Right lobe of liver (tissue), 6 donors: ENCODE results near the gene NSRP1. TPM values are rescaled to one million over a fixed set of nuclear protein-coding genes. Genes with fewer than 3 reads are reported as not detected.

Source experiments
- ATAC-seq, 4 donors: fragments of 200-7000 bp; cut with Tn5 transposase; one replicate each; pipeline ENCODE4 v1.9.1; 2020; ENCODE audit warnings: mild to moderate bottlenecking in 4 of 4, moderate library complexity in 4 of 4
- DNase-seq, 3 donors: peaks; one replicate each; pipeline ENCODE4 v3.0.0-alpha.2; 2020
- H3K27ac ChIP-seq, 3 donors: fragments of 200-600 bp; one replicate each; pipeline ENCODE4 v1.8.0; 2022
- H3K27me3 ChIP-seq, 2 donors: fragments of 200-600 bp; one replicate each; pipeline ENCODE4 v1.8.0; 2022
- H3K36me3 ChIP-seq, 4 donors: fragments of 200-600 bp; sonication (generic) in 1 of 4; one replicate each; pipeline versions ENCODE4 v1.5.1 to v1.8.0; 2017 to 2022; ENCODE audit warnings: control low read depth in 1 of 4
- H3K4me1 ChIP-seq, 4 donors: fragments of 200-600 bp; sonication (generic) in 1 of 4; one replicate each; pipeline versions ENCODE4 v1.5.1 to v1.8.0; 2017 to 2022; ENCODE audit warnings: control low read depth in 1 of 4
- H3K4me3 ChIP-seq, 3 donors: fragments of 200-600 bp; one replicate each; pipeline ENCODE4 v1.8.0; 2022
- H3K9me3 ChIP-seq, 4 donors: fragments of 200-600 bp; sonication (generic) in 1 of 4; one replicate each; pipeline versions ENCODE4 v1.5.1 to v1.8.0; 2017 to 2022; ENCODE audit warnings: control low read depth in 1 of 4
- POLR2A ChIP-seq: fragments of 450-650 bp; IDR thresholded peaks from one replicate; pipeline ENCODE4 v1.6.1; 2017; ENCODE audit warnings: antibody characterized with exemption, mild to moderate bottlenecking
- WGBS: methylation state at CpG from one replicate; pipeline ENCODE4 v1.1.6; 2018; ENCODE audit warnings: low coverage, low lambda C conversion rate; ENCODE audit not compliant: insufficient coverage; ENCODE audit errors: missing lambda C conversion rate; 5-methylcytosine and 5-hydroxymethylcytosine counted together
- intact Hi-C, 2 donors: fragments of 100-400 bp; cut with DNase I; formaldehyde crosslinking; loops; one replicate each; pipeline versions ENCODE4 v1.11.2 to v1.14.1; 2022
- total RNA-seq, 6 experiments: library from RNA; depleted of rRNA in 2 of 6; stranded (reverse); fragments of >200 nt in 2 of 6; fragmentation: NEBNext Ultra II Directional in 3 of 6; extraction: Animal tissue kit (Norgen Biotek cat#: 25700) in 3 of 6; gene quantifications; one replicate each; pipeline versions ENCODE4 v1.1.0 to v1.2.4, GENCODE V29; 2016 to 2023
- TF ChIP-seq, protein P1 (sequence below), 4 donors: fragments of 200-600 bp in 3 of 4; fragments of 450-650 bp in 1 of 4; IDR thresholded peaks; one replicate each; pipeline versions ENCODE4 v1.5.1 to v1.8.0; 2016 to 2022; ENCODE audit warnings: antibody characterized with exemption in 4 of 4, mild to moderate bottlenecking in 2 of 4
- donor health status: DM: no; HTN: yes; CAD: no.
- donor health status: DM: no; HTN: no; CAD: no.
- donor health status: DM: no; HTN: no; CAD: no.
- donor health status: DM: no; HTN: yes; CAD: no.
- donor health status: DM: no; HTN: yes; CAD: no.

NSRP1 gene
- total RNA-seq, 6 experiments from 2014 or later: 5.8 to 11.7 (median 8.1) TPM

DNA sequence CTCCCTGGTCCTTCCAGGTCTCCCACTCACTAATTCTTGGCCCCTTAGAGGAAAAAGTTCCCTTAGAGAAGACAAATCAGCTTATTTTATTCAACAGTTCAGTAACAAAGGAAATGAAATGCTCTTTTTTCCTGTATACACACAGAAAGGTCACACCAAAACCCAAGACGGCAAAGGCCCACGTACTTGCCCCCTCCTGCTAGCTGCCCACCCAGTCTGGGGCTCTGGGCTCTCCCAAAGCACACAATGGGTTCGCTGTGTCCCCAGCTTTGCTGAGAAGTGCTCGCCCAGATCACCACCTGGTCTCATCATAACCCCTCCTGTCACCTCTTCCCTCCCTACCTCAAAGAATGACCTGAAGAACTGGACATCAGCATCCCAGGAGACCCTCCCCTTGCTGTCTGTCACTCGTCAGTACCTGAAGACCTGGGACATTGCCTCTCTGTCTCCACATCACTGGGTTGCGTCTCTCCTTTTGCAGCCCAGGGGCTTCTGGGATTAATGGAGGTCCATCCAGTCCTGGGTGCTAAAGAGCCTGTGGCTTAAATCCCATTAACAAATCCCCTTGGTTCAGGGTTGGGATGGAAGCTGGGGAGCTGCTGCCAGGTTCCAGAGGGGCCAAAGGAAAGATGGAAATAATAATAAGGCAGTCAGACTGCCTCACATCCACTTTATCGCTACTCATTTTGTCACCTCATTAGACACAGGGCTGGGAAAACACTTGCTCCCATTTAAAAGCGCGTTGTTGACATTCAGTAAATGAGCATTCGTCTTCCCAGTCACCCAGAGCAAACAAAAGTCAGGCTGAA is 115.6 kb downstream of the NSRP1 start:
- Histone ChIP-seq H3K4me1 (peaks cover 0 to 12% (median 0%) of the 10 kb centered on the region in 4 donors), H3K36me3 (no peaks in the 10 kb centered on the region), H3K9me3 (no peaks in the 10 kb centered on the region), H3K4me3 (no peak overlapping the region), H3K27me3 (no peaks in the 10 kb centered on the region), H3K27ac (no peak overlapping the region)
- DNase-seq (no peak), ATAC-seq (no peak)
- no peak for TF ChIP-seq POLR2A
- TF ChIP-seq, protein P1, sequence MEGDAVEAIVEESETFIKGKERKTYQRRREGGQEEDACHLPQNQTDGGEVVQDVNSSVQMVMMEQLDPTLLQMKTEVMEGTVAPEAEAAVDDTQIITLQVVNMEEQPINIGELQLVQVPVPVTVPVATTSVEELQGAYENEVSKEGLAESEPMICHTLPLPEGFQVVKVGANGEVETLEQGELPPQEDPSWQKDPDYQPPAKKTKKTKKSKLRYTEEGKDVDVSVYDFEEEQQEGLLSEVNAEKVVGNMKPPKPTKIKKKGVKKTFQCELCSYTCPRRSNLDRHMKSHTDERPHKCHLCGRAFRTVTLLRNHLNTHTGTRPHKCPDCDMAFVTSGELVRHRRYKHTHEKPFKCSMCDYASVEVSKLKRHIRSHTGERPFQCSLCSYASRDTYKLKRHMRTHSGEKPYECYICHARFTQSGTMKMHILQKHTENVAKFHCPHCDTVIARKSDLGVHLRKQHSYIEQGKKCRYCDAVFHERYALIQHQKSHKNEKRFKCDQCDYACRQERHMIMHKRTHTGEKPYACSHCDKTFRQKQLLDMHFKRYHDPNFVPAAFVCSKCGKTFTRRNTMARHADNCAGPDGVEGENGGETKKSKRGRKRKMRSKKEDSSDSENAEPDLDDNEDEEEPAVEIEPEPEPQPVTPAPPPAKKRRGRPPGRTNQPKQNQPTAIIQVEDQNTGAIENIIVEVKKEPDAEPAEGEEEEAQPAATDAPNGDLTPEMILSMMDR (IDR thresholded peaks at IDR 0.05): no peak
- 75% methylated on average over 8 of the region's 10 CpGs for WGBS
- intact Hi-C loops: no loop called here

DNA sequence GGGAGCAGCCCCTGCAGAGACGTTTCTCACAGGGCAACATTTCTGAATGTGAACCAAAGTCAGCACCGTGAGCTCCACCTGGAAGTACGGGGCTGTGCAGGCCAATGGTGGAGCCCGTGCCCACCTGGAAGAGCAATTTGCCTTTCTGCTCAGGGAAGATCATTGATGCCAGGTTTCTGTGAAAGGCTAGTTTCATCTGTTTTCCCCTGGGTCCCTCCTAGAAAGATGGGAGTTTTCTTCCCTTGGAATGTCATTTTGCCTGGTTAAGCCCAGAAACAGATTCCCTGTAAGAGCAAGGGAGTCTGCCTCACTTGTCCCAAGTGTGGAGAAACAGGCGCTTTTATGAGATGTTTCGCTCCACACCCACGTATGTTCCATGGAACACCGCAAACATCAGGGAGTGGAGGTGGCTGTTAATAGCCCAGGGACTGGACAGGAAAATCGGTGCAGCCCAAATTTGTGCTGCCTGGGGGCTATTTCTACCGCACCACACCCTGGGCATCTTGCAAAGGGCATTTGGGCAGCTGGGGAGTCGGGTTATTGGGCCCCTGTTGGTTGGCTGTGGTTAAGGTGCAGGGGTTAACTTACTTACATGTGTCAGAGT is 116.3 kb downstream of the NSRP1 start:
- H3K9me3 ChIP-seq: no peaks in the 10 kb centered on the region
- H3K4me3 ChIP-seq: no peak overlapping the region
- H3K27me3 ChIP-seq: no peaks in the 10 kb centered on the region
- H3K4me1 ChIP-seq: peaks cover 0 to 12% (median 0%) of the 10 kb centered on the region in 4 donors
- TF ChIP-seq, protein P1 (IDR thresholded peaks at IDR 0.05): no peak
- TF ChIP-seq POLR2A: no peak
- no peak overlapping the region for H3K27ac ChIP-seq
- intact Hi-C loops: no loop called here
- ATAC-seq: no peak
- H3K36me3 ChIP-seq: no peaks in the 10 kb centered on the region
- 66% methylated on average over 7 of the region's 11 CpGs for WGBS
- no peak for DNase-seq

GRCh38 chr17:30234296-30234695 is 117.7 kb downstream of the NSRP1 start:
- H3K36me3 ChIP-seq: no peaks in the 10 kb centered on the region
- ATAC-seq (no peak), DNase-seq (no peak)
- intact Hi-C loops: no loop called here
- no peak overlapping the region for H3K4me3 ChIP-seq
- peaks cover 0 to 12% (median 0%) of the 10 kb centered on the region in 4 donors for H3K4me1 ChIP-seq
- H3K9me3 ChIP-seq: no peaks in the 10 kb centered on the region
- TF ChIP-seq POLR2A: no peak
- TF ChIP-seq, protein P1 (IDR thresholded peaks at IDR 0.05): no peak
- H3K27ac ChIP-seq: no peak overlapping the region
- WGBS: 64% methylated on average over 3 of the region's 6 CpGs
- H3K27me3 ChIP-seq: no peaks in the 10 kb centered on the region

DNA sequence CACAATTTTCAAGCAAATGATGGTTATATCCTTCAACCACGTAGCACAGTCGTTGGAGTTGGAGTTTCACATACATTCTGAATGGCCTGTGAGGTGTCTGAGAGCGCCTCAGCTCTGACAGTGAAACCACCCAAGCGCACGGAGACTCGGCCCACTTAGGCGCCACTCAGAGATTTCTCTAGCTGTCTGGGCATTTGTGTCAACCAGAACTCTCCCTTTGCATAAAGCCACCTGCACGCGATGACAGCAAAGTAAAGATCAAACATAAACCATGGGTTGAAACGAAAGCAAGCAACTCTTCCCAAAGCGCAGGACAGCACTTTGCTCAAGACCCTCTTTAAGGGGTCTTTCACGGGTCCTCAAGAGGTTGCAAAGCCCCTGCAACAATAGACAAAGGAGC is 118.3 kb downstream of the NSRP1 start:
- peaks cover 0 to 12% (median 0%) of the 10 kb centered on the region in 4 donors for H3K4me1 ChIP-seq
- no peak overlapping the region for H3K27ac ChIP-seq
- peak overlapping the region in 2 of 3 donors; percentile 23 to 39 for H3K4me3 ChIP-seq
- WGBS: 38% methylated on average over 6 of the region's 12 CpGs
- H3K27me3 ChIP-seq: no peaks in the 10 kb centered on the region
- intact Hi-C loops: no loop called here
- H3K9me3 ChIP-seq: no peaks in the 10 kb centered on the region
- TF ChIP-seq, protein P1 (IDR thresholded peaks at IDR 0.05): no peak
- no peak for TF ChIP-seq POLR2A
- ATAC-seq (no peak), DNase-seq (no peak)
- H3K36me3 ChIP-seq: no peaks in the 10 kb centered on the region
